SW 1271 (cell line): ENCODE data around the gene GSTO1.

ENCODE experiments used
- DNase-seq, 2 experiments: peaks; one replicate each; lab custom pipeline; 2025; lab: John Stamatoyannopoulos, UW

The GSTO1 gene

DNA sequence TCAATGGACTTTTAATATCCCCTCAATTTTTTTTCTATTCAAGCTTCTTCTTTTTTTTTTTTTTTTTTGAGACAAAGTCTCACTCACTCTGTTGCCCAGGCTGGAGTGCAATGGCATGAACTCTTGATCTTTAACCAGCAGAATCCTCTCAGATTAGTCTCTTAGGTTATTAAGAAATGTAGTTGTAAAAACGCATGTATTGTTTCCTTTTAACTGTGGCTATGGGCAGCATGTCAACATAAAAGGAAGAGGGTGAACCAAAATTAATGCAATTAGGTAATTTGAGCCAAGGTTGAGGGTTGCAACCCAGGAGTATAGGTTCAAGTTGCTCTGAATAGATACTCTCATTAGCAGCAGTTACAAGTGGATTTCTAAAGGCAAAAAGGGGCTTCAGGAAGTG, 4.3 kb upstream of the GSTO1 start:
- no peak for DNase-seq

DNA sequence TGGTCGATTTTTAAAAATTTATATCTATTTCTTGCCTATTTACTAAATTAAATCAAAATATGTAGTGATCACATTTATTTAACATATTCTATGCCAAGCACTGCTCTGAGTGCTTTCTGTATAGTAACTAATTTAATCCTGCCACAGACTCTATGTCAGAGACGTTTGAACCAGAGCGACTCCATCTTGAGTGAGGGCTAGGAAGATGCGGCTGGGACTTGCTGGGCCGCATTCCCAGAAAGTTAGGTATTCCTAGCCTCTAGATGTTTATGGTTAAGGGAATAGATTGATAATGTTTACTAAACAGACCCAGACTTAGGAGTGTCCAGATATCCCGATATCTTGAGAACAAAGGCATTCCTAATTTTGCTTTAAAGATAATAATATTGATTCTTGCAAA, 3.2 kb upstream of the GSTO1 start:
- DNase-seq, result no peak

DNA sequence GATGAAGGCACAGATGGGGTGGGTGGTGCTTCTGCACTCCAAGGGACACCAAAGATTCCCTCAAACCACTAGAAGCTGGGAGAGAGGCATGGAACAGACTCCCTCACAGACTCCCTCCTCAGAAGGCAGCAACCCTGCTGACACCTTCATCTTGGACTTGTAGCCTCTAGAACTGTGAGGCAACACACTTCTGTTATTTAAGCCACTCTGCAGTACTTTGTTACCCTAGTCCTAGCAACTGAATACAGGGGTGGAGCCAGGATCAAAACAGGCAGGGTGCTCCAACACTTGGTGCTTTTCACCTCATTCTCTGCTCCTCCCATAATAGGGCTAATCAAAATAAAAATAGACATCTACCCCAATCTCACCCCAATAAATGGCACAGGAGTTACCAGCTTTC, 2.3 kb upstream of the GSTO1 start:
- DNase-seq, result no peak

DNA sequence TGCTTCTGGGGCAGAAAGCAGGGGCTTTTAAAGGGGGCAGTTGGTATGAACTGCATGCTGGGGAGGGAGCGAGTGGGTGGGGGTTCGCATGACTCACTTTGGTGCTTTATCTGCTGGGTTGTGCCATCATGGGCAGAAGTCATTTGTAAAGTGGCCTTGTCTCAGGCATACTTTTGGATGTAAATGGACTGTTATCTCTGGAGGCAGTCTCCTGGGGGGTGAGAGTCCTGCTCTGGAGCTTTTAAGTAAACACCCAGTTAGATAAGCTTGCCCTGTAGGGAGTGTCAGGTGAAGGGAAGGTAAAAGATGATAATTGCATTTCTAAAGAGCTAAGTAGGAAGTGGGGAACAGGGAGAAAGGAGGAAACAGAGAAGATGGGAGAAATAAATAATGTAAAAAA, 1.6 kb upstream of the GSTO1 start:
- DNase-seq, result no peak

DNA sequence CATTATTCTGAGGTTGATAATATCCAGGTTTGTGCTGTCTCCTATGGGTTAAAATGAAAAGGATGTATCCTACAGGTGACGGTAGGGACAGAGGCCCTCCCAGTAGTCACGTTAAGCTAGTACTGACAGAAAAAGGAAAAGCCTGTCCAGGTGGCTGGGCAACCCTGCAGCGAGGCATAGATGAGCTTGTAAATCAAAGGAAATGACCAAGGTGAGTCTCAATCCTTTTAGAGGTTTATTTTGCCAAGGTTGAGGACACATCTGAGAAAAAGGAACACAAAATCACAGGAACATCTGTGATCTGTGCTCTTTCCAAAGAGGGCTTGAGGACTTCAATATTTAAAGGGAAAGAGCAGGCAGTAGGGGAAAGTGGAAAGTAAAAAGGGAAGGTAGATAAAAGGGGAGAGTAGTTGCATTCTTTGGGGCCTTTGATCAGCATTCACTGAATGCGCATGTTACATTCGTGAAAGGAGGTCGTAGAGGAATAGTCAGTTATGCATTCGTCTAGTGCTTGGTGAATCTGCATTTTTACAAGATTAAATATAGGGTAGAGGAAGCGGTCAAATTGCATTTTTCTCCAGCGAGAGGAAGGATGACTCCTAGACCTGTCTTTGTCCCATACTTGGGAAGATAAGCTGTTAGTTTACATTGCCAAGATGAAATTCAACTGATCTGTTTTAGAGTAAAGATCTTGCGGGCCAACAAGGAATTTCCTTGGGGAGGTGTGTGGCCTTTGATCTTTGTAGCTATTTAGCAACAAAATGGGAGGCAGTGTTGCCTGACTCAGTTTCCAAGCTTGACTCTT, 884 bp upstream of the GSTO1 start:
- DNase-seq, result no peak

DNA sequence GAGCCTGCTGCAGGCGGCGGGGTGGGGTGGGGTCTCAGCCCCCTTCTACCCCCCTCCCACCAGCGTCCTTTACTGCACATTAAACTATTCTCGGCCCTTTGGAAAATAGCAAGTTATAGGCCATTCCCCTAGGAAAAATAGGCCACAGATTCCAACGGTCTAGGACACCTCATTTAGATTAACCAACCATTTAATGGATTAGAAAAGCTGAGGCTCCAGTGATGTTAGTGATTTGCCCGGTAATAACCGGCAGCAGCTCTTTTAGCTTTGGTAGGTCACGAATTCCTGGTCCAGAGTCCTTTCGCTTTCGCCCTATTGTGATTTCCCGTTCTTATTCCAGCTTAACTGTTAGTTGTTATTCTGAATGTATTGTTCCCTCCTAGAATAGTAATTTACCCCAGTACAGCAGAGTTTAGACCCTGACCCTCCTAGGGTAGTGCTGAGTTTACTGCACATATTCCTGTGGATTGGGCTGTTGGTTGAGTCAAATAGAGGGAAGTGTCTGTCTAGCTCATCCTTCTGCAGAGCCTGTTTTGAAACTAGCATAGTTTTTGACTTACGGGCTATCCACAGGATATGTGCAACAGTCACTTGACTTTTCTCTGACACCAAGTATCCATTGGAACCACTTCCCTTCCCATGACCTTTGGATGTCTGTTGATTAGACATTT, 754 bp downstream of the GSTO1 start:
- peak in 1 of 2 experiments; percentile 58 for DNase-seq

DNA sequence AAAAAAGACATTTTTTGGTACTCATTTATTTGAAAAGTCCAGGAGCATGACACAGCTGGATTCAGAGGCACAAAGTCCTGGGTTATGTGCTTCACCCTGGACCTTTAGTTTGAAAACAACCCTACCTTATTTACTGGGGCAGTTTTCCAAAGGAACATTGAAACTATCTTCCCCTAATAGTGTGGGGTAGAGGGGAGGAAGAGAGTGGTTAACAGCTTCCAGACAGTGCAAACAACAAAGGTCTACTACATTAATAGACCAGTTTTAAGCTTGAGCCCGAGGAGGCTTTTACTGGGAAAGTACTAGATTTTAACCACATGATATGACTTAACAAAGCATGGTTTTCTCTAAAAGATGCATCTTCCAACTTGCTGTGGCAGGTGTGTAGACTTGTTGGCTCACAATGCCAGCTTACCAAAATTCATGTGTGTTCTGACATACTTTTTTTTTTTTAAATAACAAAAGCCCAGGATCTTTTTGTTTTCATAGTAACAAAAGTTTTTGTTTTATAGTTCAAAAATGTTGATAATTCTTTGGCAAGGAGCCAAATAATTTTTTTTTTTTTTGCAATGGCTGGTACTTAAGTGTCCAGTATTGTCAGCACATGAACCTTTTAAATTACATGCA, 1.8 kb downstream of the GSTO1 start:
- no peak for DNase-seq

DNA sequence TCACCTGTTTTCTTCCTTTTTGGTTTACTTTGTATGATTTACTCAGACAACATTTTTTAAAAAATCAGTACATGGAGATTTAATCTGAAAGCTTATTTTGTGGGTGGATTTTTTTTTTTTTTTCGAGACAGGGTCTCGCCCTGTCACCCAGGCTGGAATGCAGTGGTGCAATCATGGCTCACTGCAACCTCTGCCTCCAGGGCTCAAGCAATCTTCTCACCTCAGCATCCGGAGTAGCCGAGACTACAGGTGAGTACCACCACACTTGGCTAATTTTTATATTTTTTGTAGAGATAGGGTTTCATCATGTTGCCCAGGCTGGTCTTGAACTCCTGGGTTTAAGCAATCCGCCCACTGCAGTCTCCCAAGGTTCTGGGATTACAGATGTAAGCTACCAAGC, 2.5 kb downstream of the GSTO1 start:
- DNase-seq, result no peak

DNA sequence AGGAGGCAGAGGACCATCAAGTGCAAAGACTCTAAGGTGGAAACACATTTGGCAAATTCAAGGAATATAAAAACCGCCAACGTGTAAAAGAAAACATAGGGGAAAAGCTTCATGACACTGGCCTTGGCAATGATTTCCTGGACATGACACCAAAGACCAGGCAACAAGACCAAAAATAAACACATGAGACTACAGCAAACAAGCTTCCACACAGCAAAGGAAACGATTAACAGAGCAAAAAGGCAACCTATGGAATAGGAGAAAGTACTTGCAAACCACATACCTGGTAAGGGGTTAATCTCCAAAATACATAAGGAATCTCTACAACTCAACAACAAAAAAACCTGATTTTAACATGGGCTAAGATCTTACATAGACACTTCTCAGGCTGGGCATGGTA, 3.5 kb downstream of the GSTO1 start:
- DNase-seq, result no peak

DNA sequence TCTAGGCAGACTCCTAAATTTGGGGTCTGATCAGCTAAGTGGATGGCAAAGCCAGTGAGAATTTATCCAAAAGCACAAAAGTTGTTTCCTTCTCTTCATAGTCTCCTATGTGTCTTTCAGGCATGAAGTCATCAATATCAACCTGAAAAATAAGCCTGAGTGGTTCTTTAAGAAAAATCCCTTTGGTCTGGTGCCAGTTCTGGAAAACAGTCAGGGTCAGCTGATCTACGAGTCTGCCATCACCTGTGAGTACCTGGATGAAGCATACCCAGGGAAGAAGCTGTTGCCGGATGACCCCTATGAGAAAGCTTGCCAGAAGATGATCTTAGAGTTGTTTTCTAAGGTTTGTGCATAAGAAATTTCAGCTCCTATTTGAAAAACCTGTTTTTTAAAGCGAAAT, 4.8 kb downstream of the GSTO1 start:
- no peak for DNase-seq

DNA sequence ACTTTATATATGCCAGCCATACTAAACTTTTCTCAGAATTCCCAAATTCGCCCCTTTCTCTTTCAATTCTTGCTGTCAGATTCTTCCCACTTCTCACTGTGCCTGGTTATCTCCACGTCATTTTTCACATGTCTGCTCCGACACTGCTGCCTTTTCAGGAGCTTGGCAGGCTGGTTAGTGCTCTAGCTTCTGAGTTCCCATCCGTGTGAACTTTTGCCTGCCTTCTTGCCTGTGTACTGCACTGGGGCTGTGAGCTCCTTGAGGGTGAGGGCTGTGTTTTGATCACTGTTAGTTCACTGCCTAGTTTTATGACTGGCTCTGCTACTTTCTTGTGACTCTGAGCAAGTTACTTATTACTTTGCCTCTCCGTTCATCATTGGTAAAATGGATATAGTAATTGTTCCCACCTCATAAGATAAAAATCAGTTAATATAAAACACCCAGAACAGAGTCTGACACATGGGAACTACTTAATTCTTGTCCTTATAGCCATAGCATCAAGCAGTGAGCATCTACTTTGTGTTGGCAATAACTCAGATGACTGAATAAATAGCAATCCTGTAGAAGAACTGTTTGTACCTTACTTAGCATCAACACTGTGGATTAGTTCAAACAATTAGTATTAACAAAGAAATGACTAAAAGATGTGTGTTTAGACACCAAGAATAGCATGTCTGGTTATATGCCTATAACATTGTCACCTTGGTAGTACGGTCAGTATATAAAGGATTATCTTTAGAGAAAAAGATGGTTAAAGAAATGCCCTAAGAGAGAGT, 5.5 kb downstream of the GSTO1 start:
- no peak for DNase-seq

DNA sequence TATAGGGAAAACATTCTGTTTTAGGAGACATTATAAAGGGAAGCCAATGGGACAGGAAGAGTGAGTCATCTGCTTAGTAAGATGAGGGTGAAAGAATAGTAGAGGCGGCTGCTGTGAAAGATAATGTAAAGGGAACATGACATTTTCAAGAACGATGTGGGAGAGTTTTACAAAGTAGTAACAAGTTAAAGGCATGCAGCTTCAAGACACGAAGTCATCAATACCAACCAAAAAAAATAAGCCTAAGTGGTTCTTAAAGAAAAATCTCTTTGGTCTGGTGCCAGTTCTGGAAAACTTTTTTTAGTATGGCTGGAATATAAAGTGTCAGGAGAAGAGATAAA, 6.1 kb downstream of the GSTO1 start:
- DNase-seq, result peak in 1 of 2 experiments; percentile 44

DNA sequence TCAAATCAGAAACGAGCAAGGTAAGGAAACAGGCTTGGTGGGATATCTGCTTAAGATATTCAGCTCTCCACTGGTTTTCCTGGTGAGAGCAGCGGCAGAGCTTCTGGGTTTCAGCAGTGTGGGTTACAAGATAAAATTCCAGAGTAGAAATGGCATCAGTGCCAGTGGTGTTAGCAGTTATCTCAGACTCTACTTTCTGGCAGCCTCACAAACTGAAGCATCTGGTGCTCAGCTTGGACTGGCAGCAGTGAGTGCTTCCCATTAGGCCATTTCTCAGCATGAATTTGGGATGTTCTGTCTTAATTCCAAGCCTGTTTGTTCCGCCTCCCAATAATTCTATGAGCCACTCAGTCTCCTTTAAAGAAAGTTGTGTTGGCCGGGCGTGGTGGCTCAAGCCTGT, 7.4 kb downstream of the GSTO1 start:
- DNase-seq, result no peak

DNA sequence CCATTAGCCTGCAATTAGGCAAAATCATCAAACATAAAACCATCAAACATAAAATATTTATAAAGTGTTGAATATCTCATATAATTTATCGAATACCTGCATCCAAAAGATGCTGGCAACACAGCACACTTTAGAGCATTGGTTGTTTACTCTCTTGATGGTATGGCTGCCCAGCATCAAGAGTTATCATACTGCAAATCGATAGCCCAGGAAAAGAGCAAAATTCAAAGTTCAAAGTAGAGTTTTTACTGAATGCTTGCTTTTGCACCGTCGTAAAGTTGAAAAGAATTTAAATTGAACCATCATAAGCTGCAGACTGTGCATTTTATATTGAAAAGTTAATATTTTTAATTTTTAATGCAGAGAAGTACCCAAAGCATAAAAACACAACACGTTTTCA, 10.1 kb downstream of the GSTO1 start:
- DNase-seq, result no peak

DNA sequence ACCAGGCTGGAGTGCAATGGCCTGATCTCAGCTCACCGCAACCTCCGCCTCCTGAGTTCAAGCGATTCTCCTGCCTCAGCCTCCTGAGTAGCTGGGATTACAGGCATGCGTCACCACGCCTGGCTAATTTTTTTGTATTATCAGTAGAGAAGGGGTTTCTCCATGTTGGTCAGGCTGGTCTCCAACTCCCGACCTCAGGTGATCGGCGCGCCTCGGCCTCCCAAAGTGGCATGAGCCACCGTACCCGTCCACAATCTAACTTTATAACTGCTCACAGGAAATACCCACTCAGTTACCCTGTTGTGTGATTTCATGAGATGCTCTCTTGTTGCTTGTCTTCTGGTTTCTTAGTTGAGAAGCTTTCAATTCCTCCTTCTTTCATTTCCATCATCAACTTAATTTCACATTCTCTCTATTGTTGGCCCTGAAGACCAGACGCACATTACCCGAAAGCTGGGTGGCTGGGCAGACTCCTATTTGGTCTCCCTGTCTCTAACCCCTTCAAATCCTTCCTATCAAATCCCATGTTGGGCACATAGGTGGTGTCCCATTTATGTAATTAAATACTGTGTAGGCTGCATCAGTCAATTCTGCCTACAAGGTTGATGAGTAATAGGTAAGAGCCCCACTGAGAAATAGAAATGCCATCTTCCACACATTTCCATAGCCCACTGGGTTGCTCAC, 13.2 kb downstream of the GSTO1 start:
- DNase-seq, result no peak

DNA sequence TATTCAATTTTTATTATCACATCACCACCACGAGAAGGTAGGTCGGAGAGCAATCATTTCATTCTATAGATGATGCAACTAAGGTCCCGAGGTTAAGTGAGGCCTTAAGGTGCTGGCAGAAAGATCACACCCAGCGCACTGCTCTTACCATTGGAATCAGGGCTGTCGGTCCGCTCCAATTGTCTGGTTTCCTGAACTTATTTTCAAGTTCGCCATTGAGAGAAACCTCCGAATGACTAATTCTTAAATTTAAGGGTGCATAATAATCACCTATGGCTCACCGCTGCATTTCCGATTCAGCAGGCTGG, 13.7 kb downstream of the GSTO1 start:
- DNase-seq, result no peak

DNA sequence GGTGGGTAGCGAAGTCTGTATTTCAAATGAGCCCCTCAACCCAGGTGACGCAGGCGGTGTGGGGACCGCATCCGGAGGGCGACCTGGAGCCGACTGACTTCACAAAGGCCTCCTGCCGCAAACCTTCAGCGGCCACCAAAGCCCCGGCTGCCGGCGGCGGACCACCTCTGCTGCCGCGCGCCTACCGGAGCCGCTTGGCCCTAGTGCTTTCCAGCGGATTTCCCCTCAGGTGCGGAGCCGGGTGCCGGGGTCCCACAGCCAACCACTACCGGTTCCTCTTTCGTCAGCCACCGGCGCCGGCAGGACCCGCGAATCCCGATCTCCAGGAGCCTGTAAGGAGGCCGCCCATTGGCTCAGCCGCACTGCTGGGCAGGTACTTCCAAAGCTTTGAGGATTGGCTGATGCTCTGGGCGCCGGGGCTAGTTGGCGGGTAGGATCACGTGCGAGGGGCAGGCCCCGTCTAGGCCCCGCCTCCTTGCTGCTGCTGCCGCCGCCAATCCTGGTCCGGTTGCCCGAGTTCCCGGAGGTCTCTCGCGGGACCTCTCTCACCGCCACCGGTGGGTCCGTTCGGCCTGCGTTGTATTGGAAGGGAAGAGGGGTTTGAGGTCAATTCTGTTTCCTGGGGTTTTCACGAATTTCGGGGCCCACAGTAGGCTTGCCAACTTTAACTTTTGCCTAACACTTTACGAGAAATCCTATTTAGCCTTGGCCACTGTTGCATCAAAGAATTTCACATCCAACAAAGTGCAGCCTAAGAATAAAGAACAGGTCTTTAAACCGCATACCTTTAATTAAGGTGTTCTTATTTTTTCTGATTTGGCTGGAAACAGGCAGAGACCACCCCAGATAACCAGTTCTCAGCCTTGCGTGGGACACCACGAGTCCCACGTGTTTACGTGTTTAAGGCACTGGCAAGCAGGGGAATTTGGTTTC, 14.3 kb downstream of the GSTO1 start, which contains the start of gene GSTO2:
TSS of gene GSTO2 (plus strand) at position 472 of the 933 bp plus-strand sequence. CDS start 5,732 bp downstream, outside the sequence.
- peak; percentile 88 to 96 for DNase-seq

DNA sequence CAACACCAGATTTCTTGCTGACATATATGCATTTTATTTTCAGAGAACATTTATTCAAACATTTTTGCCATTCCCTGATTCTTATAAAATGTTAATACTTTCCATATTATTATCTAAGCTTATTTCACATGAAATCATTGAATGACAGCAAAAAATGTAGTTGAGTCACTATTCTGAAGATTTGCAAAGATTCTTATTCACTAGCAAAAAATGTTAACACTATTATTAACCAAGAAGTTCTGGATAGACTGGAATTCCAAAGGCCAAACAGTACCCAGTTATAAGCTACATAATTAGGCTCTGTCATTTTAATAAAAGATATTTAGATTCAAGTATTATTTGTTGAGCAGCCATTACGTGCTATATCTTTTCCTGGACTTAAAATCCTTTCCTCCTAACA, 18.6 kb downstream of the GSTO1 start:
- DNase-seq, result no peak

DNA sequence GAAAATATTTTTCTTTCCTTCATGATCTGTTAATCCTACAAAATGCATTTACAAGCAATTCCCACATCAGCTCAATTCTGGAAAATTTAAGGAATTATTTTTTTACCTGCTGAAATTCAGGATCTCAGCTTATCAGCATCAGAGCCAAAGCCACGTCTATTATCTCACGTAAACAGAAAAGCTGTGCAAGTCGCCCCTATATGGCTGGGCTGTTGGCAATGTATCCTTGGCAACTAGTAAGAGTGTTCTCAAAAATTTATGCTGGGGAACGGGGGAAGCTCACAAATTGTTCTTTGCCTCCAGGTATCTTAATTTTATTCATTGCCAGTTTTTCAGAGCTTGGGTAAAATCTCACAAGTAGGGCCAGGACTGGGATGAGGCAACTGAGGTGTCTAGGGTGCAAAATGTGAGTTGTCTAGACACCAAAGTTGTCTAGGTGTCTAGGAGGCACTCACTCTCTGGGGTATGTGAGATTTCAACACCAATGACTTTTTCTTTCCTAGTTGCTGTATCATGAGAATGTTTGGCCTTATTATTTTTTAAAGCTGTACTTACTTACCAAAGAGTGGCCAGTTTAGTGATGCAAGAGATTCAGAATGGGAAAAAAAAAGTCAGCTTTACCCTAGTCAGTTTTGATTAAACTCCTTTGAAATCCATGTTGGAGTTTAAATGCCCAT, 19.3 kb downstream of the GSTO1 start:
- no peak for DNase-seq
